ENCODE measurements around the gene R3HDM1.

GRCh38 chr2:135551356-135551755 is 20.1 kb downstream of the R3HDM1 start:
- TF ChIP-seq, protein P1, sequence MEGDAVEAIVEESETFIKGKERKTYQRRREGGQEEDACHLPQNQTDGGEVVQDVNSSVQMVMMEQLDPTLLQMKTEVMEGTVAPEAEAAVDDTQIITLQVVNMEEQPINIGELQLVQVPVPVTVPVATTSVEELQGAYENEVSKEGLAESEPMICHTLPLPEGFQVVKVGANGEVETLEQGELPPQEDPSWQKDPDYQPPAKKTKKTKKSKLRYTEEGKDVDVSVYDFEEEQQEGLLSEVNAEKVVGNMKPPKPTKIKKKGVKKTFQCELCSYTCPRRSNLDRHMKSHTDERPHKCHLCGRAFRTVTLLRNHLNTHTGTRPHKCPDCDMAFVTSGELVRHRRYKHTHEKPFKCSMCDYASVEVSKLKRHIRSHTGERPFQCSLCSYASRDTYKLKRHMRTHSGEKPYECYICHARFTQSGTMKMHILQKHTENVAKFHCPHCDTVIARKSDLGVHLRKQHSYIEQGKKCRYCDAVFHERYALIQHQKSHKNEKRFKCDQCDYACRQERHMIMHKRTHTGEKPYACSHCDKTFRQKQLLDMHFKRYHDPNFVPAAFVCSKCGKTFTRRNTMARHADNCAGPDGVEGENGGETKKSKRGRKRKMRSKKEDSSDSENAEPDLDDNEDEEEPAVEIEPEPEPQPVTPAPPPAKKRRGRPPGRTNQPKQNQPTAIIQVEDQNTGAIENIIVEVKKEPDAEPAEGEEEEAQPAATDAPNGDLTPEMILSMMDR (IDR thresholded peaks at IDR 0.05; ENCODE audit: poor library complexity): no peak
- no peak for TF ChIP-seq EZH2 (IDR thresholded peaks at IDR 0.05; ENCODE audit: borderline replicate concordance)
